Measurements from ENCODE around the gene XPOT. TPM values are rescaled to one million over a fixed set of nuclear protein-coding genes. Genes with fewer than 3 reads are reported as not detected.

The XPOT gene
- total RNA-seq, 4 donors from 2014 or later = 25.3 to 32.5 (median 29.6) TPM

DNA sequence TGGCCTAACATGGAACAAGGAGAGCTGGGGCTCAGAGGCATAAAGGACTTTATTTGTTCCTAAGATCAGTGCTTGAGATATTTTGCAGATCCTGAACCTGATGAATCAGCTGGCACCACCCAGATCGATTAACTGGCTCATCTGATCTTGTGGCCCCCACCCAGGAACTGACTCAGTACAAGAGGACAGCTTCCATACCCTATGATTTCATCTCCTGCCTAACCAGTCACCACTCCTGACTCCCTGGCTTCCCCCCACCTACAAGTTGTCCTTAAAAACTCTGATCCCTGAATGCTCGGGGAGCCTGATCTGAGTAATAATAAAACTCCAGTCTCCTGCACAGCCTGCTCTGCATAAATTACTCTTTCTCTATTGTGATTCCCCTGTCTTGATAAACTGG lies 18.7 kb upstream of the XPOT start:
- DNase-seq (ENCODE audit: low spot score in 2 of 2) = no peak
- intact Hi-C loops (cut with DNase I; ENCODE audit: low total_unique reads) = no loop called here
- H3K4me3 ChIP-seq (ENCODE audit: low read depth, poor library complexity, severe bottlenecking) = no peak overlapping the region
- WGBS, 2 donors = 32 to 33% methylated on average over 2 of the region's 2 CpGs
- TF ChIP-seq, protein P1, sequence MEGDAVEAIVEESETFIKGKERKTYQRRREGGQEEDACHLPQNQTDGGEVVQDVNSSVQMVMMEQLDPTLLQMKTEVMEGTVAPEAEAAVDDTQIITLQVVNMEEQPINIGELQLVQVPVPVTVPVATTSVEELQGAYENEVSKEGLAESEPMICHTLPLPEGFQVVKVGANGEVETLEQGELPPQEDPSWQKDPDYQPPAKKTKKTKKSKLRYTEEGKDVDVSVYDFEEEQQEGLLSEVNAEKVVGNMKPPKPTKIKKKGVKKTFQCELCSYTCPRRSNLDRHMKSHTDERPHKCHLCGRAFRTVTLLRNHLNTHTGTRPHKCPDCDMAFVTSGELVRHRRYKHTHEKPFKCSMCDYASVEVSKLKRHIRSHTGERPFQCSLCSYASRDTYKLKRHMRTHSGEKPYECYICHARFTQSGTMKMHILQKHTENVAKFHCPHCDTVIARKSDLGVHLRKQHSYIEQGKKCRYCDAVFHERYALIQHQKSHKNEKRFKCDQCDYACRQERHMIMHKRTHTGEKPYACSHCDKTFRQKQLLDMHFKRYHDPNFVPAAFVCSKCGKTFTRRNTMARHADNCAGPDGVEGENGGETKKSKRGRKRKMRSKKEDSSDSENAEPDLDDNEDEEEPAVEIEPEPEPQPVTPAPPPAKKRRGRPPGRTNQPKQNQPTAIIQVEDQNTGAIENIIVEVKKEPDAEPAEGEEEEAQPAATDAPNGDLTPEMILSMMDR (IDR thresholded peaks at IDR 0.05) = no peak
- TF ChIP-seq POLR2A (IDR thresholded peaks at IDR 0.05) = no peak

DNA sequence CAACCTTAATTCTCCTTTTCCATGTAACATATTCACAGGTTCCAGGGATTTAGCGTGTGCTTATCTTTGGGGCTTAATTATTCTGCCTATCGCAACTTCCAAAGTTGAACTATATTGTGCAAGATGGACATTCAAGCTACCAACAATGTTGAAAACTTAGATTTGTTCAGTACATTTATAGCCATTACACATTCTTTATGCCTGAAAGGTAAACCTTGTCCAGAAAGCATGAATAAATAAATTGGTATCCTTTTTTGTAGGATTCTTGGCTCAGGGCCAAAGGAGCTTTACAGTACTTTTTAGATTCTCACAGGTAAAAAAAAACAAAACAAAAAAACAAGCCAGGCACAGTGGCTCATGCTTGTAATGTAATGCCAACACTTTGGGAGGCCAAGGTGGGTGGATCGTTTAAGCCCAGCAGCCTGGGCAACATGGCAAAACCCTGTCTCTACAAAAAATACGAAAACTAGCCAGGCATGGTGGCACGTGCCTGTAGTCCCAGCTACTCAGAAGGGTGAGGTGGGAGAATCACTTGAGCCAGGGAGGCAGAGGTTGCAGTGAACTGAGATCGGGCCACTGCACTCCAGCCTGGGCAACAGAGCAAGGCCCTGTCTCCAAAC lies 16.9 kb upstream of the XPOT start:
- H3K4me3 ChIP-seq (ENCODE audit: low read depth, poor library complexity, severe bottlenecking) = no peak overlapping the region
- 79 to 82% methylated on average over 6 of the region's 6 CpGs for WGBS, 2 donors
- intact Hi-C loops (cut with DNase I; ENCODE audit: low total_unique reads) = no loop called here
- TF ChIP-seq, protein P1 (IDR thresholded peaks at IDR 0.05) = no peak
- TF ChIP-seq POLR2A (IDR thresholded peaks at IDR 0.05) = no peak
- DNase-seq (ENCODE audit: low spot score in 2 of 2) = no peak

DNA sequence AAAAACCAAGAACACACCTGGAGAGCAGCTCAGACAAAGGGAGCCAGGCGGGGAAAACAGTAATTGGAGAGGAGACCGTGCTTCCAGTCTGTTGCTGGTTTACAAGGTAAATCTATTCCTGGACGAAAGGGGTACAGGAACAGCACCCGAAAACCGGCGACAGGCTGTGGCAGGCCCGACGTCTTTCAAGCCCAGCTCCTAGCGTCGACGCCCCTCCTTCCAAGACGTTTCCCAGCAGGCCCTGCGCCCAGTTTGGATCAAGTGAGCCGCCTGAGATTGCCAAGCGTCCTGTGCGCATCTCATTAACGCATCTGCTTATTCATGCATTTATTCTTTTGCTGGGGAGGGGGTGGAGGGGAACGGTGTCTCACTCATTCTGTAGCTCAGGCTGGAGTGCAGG lies 15.0 kb upstream of the XPOT start:
- no peak for DNase-seq (ENCODE audit: low spot score in 2 of 2)
- TF ChIP-seq POLR2A (IDR thresholded peaks at IDR 0.05) = no peak
- TF ChIP-seq, protein P1 (IDR thresholded peaks at IDR 0.05) = no peak
- H3K4me3 ChIP-seq (ENCODE audit: low read depth, poor library complexity, severe bottlenecking) = no peak overlapping the region
- WGBS, 2 donors = 50 to 60% methylated on average over 18 of the region's 18 CpGs
- intact Hi-C loops (cut with DNase I; ENCODE audit: low total_unique reads) = no loop called here

DNA sequence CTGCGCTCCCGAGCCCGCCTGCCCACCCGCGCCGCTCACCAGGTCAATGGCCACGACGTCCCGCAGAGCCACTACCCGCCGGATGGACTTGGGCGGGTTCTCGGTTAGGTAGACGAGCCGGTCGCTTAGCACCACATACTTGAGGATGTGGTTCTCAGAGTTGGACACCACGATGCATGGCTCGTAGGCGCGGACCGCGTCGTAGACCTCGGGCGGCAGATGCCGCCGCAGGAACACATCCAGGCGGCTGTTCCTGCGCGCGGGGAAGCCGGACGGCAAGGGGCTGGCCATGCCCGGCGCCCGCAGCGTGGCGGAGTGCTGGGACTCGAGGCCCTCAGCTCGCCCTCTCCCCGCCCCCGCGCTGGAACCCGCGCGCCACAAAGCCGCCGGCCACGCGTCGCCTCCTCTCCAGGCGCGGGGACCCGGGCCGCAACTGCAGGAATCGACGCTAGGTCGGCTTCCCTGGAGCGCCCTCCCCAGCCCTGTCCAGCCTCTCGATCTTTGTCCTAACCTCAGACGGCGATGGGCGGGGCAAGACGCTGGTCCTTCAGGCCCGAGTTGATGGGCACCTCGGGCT lies 13.8 kb upstream of the XPOT start, which contains the start of gene C12orf56:
C12orf56 (minus strand) TSS at position 484 of the 577 bp plus-strand sequence; CDS start at position 291, 193 bp downstream.
- H3K4me3 ChIP-seq (ENCODE audit: low read depth, poor library complexity, severe bottlenecking) = peak within 1 kb of the TSS; percentile 7
- DNase-seq (ENCODE audit: low spot score in 2 of 2) = no peak
- intact Hi-C loops (cut with DNase I; ENCODE audit: low total_unique reads) = no loop called here
- no peak for TF ChIP-seq POLR2A (IDR thresholded peaks at IDR 0.05)
- TF ChIP-seq, protein P1 (IDR thresholded peaks at IDR 0.05) = no peak
- 2 to 7% methylated on average over 26 to 61 of the region's 66 CpGs for WGBS, 2 donors

DNA sequence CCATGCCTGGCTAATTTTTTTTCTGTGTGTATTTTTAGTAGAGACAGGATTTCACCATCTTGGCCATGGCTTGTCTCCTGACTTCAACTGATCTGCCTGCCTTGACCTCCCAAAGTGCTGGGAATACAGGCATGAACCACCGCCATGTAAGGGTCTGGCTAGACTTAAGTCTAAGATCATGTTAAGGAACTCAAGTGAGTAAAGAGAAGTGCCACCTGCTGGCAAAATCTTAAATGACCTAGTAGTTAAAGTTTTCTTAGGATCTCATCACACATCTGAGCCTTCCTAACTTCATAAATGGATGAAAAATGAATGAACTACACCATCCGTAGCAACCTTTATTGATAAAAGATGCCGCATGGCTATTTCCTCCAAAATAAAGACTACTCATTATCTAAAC lies 12.0 kb upstream of the XPOT start:
- no peak overlapping the region for H3K4me3 ChIP-seq (ENCODE audit: low read depth, poor library complexity, severe bottlenecking)
- TF ChIP-seq, protein P1 (IDR thresholded peaks at IDR 0.05) = no peak
- TF ChIP-seq POLR2A (IDR thresholded peaks at IDR 0.05) = no peak
- intact Hi-C loops (cut with DNase I; ENCODE audit: low total_unique reads) = no loop called here
- WGBS, 2 donors = 64 to 93% methylated on average over 3 of the region's 3 CpGs
- no peak for DNase-seq (ENCODE audit: low spot score in 2 of 2)

Data from lower leg skin (tissue), 4 donors.